Epithelial cell of proximal tubule (primary cell): ENCODE data around the gene FLOT2. TPM values are rescaled to one million over a fixed set of nuclear protein-coding genes. Genes with fewer than 3 reads are reported as not detected.

ENCODE experiments used
- DNase-seq: peaks from one replicate; pipeline ENCODE4 v3.0.0-alpha.2; 2011; ENCODE audit warnings: low read depth
- H3K4me3 ChIP-seq: 2 replicates; pipeline ENCODE4 v1.5.1; 2011; ENCODE audit warnings: low read depth, mild to moderate bottlenecking, low read length
- total RNA-seq: library from RNA; depleted of rRNA; stranded (reverse); fragments of >200 nt; gene quantifications from 2 replicates; pipeline ENCODE4 v1.2.3, GENCODE V29; 2015
- TF ChIP-seq, protein P1 (sequence below): conservative IDR thresholded peaks from 2 replicates; pipeline ENCODE4 v1.5.1; 2012; ENCODE audit warnings: low read depth, mild to moderate bottlenecking, low read length

FLOT2 gene
- total RNA-seq, 1 donor from 2014 or later: 92.5 TPM

DNA sequence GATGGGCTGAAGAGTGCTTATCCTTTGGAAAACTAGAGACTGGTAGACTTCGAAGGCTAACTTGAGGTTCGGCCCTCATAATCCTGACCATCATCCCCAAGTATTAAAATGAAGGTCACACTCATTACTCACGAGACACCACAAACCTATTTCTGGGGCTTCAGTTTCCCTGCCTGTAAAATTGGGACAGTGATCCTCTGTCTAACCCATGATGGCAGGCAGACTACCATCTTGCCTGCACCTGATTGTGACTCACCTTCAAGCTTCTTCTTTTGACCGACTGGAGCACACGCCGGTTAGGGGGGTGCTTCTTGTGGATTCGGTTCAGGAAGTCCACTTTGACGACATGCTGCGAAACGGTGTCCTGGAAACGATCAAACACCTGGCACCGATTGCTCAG is 19.5 kb upstream of the FLOT2 start:
- no peak overlapping the region for H3K4me3 ChIP-seq
- TF ChIP-seq, protein P1, sequence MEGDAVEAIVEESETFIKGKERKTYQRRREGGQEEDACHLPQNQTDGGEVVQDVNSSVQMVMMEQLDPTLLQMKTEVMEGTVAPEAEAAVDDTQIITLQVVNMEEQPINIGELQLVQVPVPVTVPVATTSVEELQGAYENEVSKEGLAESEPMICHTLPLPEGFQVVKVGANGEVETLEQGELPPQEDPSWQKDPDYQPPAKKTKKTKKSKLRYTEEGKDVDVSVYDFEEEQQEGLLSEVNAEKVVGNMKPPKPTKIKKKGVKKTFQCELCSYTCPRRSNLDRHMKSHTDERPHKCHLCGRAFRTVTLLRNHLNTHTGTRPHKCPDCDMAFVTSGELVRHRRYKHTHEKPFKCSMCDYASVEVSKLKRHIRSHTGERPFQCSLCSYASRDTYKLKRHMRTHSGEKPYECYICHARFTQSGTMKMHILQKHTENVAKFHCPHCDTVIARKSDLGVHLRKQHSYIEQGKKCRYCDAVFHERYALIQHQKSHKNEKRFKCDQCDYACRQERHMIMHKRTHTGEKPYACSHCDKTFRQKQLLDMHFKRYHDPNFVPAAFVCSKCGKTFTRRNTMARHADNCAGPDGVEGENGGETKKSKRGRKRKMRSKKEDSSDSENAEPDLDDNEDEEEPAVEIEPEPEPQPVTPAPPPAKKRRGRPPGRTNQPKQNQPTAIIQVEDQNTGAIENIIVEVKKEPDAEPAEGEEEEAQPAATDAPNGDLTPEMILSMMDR: no peak
- DNase-seq: no peak

DNA sequence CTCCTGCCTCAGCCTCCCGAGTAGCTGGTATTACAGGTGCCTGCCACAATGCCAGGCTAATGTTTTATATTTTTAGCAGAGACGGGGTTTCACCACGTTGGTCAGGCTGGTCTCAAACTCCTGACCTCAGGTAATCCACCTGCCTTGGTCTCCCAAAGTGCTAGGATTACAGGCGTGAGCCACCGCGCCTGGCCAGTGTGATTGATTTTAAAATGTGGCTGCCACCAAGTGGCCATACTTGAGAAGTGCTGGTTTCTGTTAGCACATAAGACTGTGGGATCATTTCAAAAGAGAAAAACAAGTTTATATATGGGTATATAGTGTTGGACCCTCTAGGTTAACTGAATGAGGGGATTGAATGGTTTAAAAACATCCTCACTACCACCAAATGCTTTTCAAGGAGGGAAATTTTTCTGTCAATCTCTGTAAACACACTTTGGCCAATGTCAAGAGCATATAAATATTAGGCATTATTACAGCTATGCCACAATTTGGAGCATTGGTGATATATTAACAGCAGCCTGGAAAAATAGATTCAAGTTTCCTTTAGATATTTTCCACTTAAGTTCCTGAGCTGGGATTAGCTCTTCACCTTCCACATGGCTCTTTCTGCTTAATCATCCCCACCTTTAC is 18.9 kb upstream of the FLOT2 start:
- TF ChIP-seq, protein P1: peak; percentile 62
- no peak for DNase-seq
- no peak overlapping the region for H3K4me3 ChIP-seq

DNA sequence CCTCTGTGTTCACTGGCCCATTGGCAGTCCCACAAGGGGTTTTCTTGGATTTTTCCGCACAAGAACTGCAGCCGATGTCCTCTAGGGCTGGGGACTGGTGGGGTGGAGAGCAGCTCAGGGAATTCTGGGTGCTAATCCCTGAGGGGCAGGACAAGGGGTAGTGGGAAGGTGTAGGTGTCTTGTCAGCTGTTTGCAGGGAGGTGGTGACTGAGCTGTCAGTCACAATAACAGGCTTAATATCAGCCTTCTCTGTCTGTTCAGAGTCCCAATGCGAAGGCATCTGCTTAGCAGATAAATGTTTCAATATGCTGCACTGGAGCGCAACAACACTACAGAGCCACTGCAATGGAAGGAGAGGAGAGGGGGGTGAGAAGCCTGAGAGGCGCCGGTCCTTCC is 15.4 kb upstream of the FLOT2 start:
- TF ChIP-seq, protein P1: no peak
- no peak overlapping the region for H3K4me3 ChIP-seq
- no peak for DNase-seq

DNA sequence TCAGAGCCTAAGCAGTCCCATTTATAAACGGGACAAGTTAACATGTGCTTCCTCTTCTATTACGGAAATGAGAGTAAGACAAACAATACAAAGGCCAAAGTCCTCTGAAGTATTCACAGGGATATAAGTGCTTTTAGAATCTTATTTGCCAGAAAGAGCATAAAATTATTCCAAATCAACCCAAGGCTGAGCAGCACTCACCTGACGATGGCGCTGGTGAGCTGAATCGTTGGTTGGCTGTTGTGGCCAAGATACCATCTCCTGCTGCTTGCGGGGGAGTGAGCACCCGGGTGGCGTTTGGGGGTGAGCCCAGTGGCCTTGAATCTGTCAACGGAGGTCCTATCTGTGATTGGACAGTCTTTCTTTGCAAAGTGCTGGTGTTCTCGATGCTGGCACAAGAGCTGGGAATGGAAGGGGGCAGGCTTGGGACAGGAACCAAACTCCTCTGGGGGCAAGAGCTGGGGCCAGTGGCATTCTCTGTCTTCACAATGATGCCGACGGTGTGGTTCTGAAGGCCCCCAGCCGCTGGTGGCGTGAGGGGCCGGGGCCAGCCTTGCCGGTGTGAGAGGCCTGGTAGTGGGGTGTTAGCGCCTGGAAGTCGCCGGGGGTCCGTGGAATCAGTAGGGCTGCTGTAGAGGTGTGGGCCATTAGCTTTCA is 14.9 kb upstream of the FLOT2 start:
- TF ChIP-seq, protein P1: peak; percentile 52
- DNase-seq: no peak
- no peak overlapping the region for H3K4me3 ChIP-seq

DNA sequence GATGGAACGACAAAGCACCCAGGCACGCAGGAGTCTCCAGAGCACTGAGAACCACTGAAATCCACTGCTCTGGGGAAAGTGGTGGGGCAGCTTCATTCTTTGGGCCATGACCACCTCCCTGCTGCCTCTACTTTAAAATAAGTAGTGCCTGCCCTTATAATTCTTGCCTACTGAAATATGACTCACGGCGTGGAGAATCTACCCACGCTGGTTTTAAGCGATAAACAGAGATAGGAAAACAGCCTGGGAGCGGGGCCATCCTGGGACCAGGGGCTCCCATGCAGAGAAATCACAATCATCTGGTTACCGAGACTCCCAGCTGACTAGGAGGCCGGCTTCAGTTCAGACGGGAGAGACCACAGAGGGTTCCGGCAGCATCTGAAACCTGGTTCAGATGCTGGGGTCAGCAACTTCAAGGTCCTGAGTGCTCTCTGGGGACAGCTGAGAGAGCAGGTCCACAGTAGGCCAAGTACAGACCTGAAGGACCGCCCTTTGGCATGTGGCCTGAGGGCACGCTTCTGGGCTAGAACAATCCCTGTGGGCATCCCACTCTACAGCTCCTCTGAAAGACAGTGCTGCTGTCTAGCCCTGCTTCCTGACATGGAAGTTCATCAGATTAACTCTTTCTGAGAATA is 14.0 kb upstream of the FLOT2 start:
- H3K4me3 ChIP-seq: no peak overlapping the region
- DNase-seq: no peak
- TF ChIP-seq, protein P1: no peak

DNA sequence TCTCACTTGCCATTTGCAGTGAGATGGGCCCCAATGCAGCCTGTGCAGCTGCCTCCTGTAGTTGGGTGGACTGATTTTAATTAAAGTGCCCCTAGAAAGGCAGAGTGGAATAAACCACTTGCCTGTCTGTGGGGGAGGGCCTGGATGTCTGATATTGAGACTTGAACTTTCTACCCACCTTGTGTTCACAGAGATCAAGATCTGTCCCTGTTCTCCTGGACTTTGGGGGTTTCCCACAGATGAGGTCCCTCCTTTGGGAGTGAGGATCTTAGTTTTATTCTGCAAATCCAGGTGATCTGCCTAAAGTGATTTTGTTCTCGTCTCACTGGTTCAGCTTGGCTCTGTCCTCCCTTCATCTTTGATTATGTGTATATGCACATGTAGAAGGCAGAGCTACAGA is 13.0 kb upstream of the FLOT2 start:
- no peak overlapping the region for H3K4me3 ChIP-seq
- DNase-seq: no peak
- TF ChIP-seq, protein P1: no peak
